Stimulated activated effector memory CD8-positive, alpha-beta T cell treated with anti-CD3 and anti-CD28 coated beads, Interleukin-12 subunit alpha, Interleukin-12 subunit beta, amount 100 ng/mL, for 72 hours (primary cell): ENCODE measurements around the gene RNF8.
"Not testable (repeated sequence)": the region's sequence is repeated elsewhere in the genome, so short reads cannot be mapped to it uniquely, and the experiment has no call there.

Source experiments
- ATAC-seq: fragments of 150-1000 bp; cut with Tn5 transposase; 2 replicates; pipeline ENCODE4 v1.10.0; 2021
- DNase-seq, 2 donors: peaks; one replicate each; pipeline ENCODE4 v3.0.0; 2021 to 2022; ENCODE audit warnings: low spot score in 2 of 2
- H3K27ac Mint-ChIP-seq: one replicate; pipeline ENCODE4 v1.8.0; 2022; ENCODE audit warnings: mild to moderate bottlenecking, mixed read lengths
- H3K36me3 Mint-ChIP-seq: one replicate; pipeline ENCODE4 v1.8.0; 2022; ENCODE audit warnings: mild to moderate bottlenecking, mixed read lengths
- H3K4me1 Mint-ChIP-seq: one replicate; pipeline ENCODE4 v1.8.0; 2022; ENCODE audit warnings: mixed read lengths
- H3K4me3 Mint-ChIP-seq: one replicate; pipeline ENCODE4 v1.8.0; 2022; ENCODE audit warnings: mild to moderate bottlenecking, mixed read lengths
- H3K9me3 Mint-ChIP-seq: one replicate; pipeline ENCODE4 v1.8.0; 2022; ENCODE audit warnings: mixed read lengths

Gene RNF8

GRCh38 chr6:37338745-37339255, 15.0 kb upstream of the RNF8 start:
- no peak for DNase-seq
- ATAC-seq, result no peak
- Mint-ChIP-seq H3K27ac (no peak overlapping the region), H3K4me3 (no peak overlapping the region), H3K9me3 (no peaks in the 10 kb centered on the region), H3K36me3 (no peaks in the 10 kb centered on the region), H3K4me1 (no peaks in the 10 kb centered on the region)

DNA sequence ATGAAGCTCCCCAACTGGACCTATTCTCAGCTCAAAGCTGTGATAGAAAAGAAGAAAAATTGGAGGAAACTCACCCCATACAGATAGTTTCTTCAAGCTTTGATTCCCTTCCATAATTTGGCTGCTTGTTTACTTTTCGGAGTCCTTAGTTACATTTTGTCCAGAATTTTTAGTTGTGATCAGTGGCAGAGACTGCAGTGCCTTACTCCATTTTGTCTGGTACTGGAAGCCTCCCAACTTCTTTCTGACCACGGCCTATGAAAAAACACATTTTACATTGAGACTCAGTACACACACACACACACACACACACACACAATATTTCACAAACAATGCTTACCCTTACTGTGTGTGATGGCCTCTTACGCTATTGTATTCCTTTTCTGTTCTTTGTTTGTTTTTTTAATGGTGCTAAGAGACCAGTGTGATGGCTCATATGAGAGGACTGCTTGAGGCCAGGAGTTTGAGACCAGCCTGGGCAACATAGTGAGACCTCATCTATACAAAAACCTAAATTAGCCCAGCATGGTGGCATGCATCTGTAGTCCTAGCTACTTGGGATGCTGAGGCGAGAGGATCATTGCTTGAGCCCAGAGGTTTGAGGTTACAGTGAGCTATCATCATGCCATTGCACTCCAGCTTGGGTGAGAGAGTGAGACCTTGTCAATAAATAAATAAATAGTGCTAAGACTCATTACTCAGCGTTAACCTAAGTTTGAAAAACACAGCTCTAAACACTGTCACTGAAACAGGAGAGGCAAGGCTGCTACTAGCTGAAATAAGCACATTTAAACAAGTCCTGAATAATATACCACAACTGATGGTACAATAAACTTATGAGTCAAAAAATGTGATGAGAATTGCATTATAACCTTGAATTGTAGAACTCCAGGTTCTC, 13.8 kb upstream of the RNF8 start:
- Mint-ChIP-seq H3K4me3 (no peak overlapping the region), H3K36me3 (no peaks in the 10 kb centered on the region), H3K9me3 (no peaks in the 10 kb centered on the region), H3K27ac (no peak overlapping the region), H3K4me1 (no peaks in the 10 kb centered on the region)
- DNase-seq, result no peak
- no peak for ATAC-seq

DNA sequence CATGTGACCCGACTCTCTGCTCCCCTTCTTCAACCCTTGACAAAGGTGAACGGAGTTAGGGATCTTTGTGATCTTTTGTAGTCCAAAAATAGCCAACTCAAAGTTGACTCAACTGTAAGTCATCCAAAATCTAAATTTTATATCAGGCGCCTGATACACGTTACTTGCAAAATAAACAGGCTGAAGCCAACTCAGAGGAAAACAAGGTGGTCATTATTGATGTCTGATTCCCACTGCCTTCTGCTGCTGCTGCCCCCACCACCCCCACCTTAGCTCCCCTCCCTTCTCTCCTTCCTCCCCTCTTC, 13.2 kb upstream of the RNF8 start:
- no peaks in the 10 kb centered on the region for H3K36me3 Mint-ChIP-seq
- no peak overlapping the region for H3K27ac Mint-ChIP-seq
- H3K9me3 Mint-ChIP-seq, result no peaks in the 10 kb centered on the region
- no peak overlapping the region for H3K4me3 Mint-ChIP-seq
- DNase-seq (no peak), ATAC-seq (no peak)
- H3K4me1 Mint-ChIP-seq, result no peaks in the 10 kb centered on the region

GRCh38 chr6:37343248-37343647, 10.5 kb upstream of the RNF8 start:
- Mint-ChIP-seq H3K36me3 (no peaks in the 10 kb centered on the region), H3K4me3 (no peak overlapping the region), H3K4me1 (no peaks in the 10 kb centered on the region), H3K9me3 (no peaks in the 10 kb centered on the region), H3K27ac (no peak overlapping the region)
- ATAC-seq, result no peak
- no peak for DNase-seq

DNA sequence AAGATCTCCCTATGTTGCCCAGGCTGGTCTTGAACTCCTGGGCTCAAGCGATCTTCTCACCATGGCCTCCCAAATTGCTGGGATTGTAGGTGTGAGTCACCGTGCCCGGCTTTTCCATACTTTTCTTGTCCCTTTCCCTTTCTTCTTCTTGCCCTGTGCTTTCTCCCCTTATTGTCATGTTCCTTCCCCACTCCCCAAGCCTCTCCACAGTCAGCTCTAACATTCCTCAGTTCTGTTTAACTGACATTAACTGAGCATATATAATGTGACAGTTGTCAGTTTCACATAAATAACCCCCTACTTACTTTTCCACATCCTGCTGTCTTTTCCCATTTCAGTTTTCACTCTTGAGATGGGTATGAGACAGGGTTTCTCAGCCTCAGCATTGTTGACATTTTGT, 9.5 kb upstream of the RNF8 start:
- no peak for DNase-seq

DNA sequence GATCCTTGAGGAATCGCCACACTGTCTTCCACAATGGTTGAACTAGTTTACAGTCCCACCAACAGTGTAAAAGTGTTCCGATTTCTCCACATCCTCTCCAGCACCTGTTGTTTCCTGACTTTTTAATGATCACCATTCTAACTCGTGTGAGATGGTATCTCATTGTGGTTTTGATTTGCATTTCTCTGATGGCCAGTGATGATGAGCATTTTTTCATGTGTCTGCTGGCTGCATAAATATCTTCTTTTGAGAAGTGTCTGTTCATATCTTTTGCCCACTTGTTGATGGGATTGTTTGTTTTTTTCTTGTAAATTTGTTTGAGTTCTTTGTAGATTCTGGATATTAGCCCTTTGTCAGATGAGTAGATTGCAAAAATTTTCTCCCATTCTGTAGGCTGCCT, 8.0 kb upstream of the RNF8 start:
- H3K9me3 Mint-ChIP-seq, H3K36me3 Mint-ChIP-seq, ATAC-seq, H3K4me3 Mint-ChIP-seq, DNase-seq, H3K27ac Mint-ChIP-seq, H3K4me1 Mint-ChIP-seq: not testable (repeated sequence)

More for the DNA sequence above, 9.5 kb upstream of the RNF8 start:
- Mint-ChIP-seq H3K27ac (no peak overlapping the region), H3K36me3 (no peaks in the 10 kb centered on the region), H3K4me1 (no peaks in the 10 kb centered on the region), H3K4me3 (no peak overlapping the region), H3K9me3 (no peaks in the 10 kb centered on the region)
- ATAC-seq, result no peak

GRCh38 chr6:37347177-37347576, 6.6 kb upstream of the RNF8 start:
- H3K36me3 Mint-ChIP-seq, result no peaks in the 10 kb centered on the region
- DNase-seq, result no peak
- H3K4me1 Mint-ChIP-seq, result no peaks in the 10 kb centered on the region

GRCh38 chr6:37347670-37348111, 6.1 kb upstream of the RNF8 start:
- no peak for DNase-seq
- Mint-ChIP-seq H3K27ac (no peak overlapping the region), H3K4me1 (no peaks in the 10 kb centered on the region), H3K36me3 (no peaks in the 10 kb centered on the region), H3K9me3 (no peaks in the 10 kb centered on the region), H3K4me3 (no peak overlapping the region)
- ATAC-seq, result no peak

More at GRCh38 chr6:37347177-37347576, 6.6 kb upstream of the RNF8 start:
- Mint-ChIP-seq H3K9me3 (no peaks in the 10 kb centered on the region), H3K27ac (no peak overlapping the region), H3K4me3 (no peak overlapping the region)
- no peak for ATAC-seq

GRCh38 chr6:37351027-37351426, 2.8 kb upstream of the RNF8 start:
- Mint-ChIP-seq H3K9me3 (no peaks in the 10 kb centered on the region), H3K4me3 (no peak overlapping the region), H3K36me3 (peaks cover 9% of the 10 kb centered on the region), H3K4me1 (peaks cover 24% of the 10 kb centered on the region), H3K27ac (no peak overlapping the region)
- no peak for DNase-seq
- ATAC-seq, result no peak

DNA sequence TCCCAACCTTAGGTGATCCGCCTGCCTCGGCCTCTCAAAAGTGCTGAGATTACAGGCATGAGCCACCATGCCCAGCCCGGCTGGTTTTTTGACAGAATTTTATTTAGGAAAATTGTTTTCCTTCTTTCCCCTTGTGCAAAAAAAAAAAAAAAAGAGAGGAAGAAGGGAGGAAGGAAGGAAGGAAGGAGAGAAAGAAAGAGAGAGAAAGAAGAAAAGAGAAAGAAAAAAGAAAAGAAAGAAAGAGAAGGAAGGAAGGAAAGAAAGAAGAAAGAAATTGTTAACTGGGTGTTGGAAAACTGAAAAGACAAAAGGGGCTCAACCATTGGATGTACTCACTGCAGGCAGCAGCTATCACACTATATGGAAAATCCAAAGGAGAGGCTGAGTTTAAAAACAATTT, 1.4 kb upstream of the RNF8 start:
- DNase-seq (no peak), ATAC-seq (no peak)
- no peak overlapping the region for H3K27ac Mint-ChIP-seq
- peak overlapping the region; percentile 97 for H3K4me3 Mint-ChIP-seq
- H3K36me3 Mint-ChIP-seq, result peaks cover 9% of the 10 kb centered on the region
- H3K4me1 Mint-ChIP-seq, result peaks cover 35% of the 10 kb centered on the region
- H3K9me3 Mint-ChIP-seq, result no peaks in the 10 kb centered on the region

GRCh38 chr6:37354526-37355384, 972 bp downstream of the RNF8 start:
- H3K36me3 Mint-ChIP-seq, result peaks cover 13% of the 10 kb centered on the region
- H3K9me3 Mint-ChIP-seq, result no peaks in the 10 kb centered on the region
- peak in 1 of 2 donors; percentile 3 for DNase-seq
- H3K27ac Mint-ChIP-seq, result peak overlapping the region; percentile 97
- ATAC-seq, result peak; percentile 22
- H3K4me1 Mint-ChIP-seq, result peaks cover 46% of the 10 kb centered on the region
- H3K4me3 Mint-ChIP-seq, result peak overlapping the region; percentile 97

- Mint-ChIP-seq H3K36me3 (peaks cover 19% of the 10 kb centered on the region), H3K9me3 (no peaks in the 10 kb centered on the region), H3K4me3 (no peak overlapping the region), H3K27ac (no peak overlapping the region), H3K4me1 (peaks cover 46% of the 10 kb centered on the region)
- ATAC-seq, result no peak
- no peak for DNase-seq
These were observed 3.5 kb downstream of the RNF8 start for GRCh38 chr6:37357288-37357687.

- no peak for DNase-seq
- peaks cover 46% of the 10 kb centered on the region for H3K4me1 Mint-ChIP-seq
These were observed 4.1 kb downstream of the RNF8 start for GRCh38 chr6:37357860-37358259.

DNA sequence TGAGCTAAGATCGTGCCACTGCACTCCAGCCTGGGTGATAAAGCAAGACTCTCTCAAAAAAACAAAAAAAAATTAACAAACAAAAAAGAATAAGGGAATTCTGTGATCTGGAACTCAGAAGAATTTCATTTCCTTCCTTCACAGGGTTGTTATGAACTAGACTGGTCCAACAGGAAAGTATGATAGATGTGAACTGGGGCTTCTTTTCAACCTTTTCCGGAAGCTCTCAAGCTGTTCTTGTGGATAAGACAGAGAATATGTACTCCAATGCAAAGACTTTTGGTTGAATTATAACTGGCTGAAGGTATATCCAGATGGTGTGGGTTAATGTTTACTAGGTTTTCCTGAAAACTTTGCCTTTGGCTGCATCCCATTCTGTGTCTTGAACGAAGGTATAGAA, 5.3 kb downstream of the RNF8 start:
- Mint-ChIP-seq H3K4me1 (peaks cover 37% of the 10 kb centered on the region), H3K4me3 (no peak overlapping the region), H3K9me3 (no peaks in the 10 kb centered on the region), H3K36me3 (peaks cover 31% of the 10 kb centered on the region), H3K27ac (no peak overlapping the region)
- DNase-seq (no peak), ATAC-seq (no peak)

More at GRCh38 chr6:37357860-37358259, 4.1 kb downstream of the RNF8 start:
- Mint-ChIP-seq H3K4me3 (no peak overlapping the region), H3K27ac (no peak overlapping the region), H3K9me3 (no peaks in the 10 kb centered on the region), H3K36me3 (peaks cover 24% of the 10 kb centered on the region)
- no peak for ATAC-seq

DNA sequence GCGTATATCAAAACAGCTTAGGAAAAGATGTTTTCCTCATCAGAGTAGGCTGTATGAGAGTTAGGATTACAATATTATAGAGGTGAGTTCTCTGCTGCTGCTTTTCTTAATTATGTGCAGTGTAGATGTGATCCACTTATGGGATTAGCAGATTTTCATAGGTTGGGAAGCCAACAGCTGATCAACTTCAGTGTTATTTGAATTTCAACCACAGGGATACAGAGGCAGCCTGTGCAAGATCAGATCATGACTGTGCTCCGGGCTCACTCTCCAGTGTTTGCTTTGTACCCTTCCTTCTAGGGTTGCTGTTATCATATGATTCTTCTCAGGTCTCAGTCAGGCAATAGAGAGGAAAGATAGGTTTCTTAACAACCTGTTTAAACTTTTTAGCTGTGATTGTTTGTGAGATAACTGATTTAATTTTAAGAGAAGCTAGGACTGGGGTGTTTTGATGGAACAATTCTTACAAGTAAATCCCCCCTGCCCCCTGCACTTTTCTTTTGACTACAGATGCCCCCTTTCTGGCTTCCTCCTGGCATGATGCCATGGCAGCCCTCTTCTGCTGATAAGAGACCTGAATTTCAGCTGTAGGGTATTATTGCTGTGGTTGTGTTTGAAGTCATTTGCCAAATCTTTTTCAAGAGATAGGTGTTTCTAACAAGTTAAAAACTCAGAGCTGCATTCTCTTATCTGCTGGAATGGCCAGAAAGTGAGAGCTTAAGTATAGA, 8.5 kb downstream of the RNF8 start:
- Mint-ChIP-seq H3K4me1 (peaks cover 12% of the 10 kb centered on the region), H3K9me3 (no peaks in the 10 kb centered on the region), H3K27ac (peak overlapping the region; percentile 6), H3K36me3 (peaks cover 34% of the 10 kb centered on the region), H3K4me3 (no peak overlapping the region)
- DNase-seq (no peak), ATAC-seq (no peak)
